ENCODE measurements around the gene HM13.

GRCh38 chr20:31602779-31603441 is 88.7 kb downstream of the HM13 start:
- no peak for TF ChIP-seq CTCF (IDR thresholded peaks at IDR 0.05)
- TF ChIP-seq EP300 (IDR thresholded peaks at IDR 0.05), result no peak
- TF ChIP-seq POLR2A (IDR thresholded peaks at IDR 0.05), result no peak

All from ovary (tissue), 3 donors.